Measurements from ENCODE around the gene ATP6V0D1. TPM values are rescaled to one million over a fixed set of nuclear protein-coding genes. Genes with fewer than 3 reads are reported as not detected.

The ATP6V0D1 gene
- total RNA-seq, 1 donor: 158 TPM

DNA sequence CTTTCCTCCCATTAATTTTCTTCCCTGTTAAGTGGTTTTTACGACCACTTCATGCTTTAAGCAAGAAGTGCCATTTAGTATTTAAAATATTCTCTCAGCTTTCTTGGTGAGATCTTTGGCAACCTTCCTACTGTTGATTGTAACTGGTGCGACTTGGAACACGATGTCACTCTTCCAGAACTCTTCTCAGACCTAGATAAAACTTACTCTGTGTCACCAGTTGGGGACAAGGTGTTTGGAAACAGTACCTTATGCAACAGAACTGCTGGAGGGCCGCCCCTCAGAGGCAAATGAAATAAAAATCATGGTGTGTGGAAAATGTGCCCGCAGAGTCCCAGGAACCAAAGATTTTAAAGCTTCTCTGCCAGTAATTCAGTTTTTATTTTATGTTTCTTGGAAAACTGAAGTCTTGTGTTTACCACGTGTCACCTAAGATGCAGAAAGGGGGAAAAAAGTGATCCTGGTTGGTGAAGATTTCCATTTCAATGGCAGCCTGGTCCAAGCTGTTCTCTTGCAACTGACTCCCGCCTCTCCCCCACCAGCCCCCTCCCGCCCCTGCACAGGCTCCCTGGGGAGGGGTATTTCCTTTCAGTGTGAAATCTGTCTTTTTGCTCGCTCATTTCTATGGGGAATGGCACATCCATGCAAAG lies 57.2 kb downstream of the ATP6V0D1 start:
- Histone ChIP-seq H4K20me1 (ENCODE audit: insufficient read depth, low read length) (peaks cover 4% of the 10 kb centered on the region), H3K27ac (ENCODE audit: low read depth, low read length) (no peak overlapping the region), H3K27me3 (ENCODE audit: insufficient read depth, low read length) (peaks cover 17% of the 10 kb centered on the region), H3K4me1 (ENCODE audit: insufficient read depth, low read length) (peaks cover 6% of the 10 kb centered on the region), H3K4me3 (ENCODE audit: insufficient read depth, low read length) (no peak overlapping the region), H3K4me2 (ENCODE audit: insufficient read depth, low read length) (no peak overlapping the region), H3K36me3 (ENCODE audit: insufficient read depth, low read length) (no peaks in the 10 kb centered on the region), H3K9me3 (ENCODE audit: low read depth, low read length) (no peaks in the 10 kb centered on the region), H2AFZ (ENCODE audit: low read length) (no peak overlapping the region), H3K79me2 (ENCODE audit: insufficient read depth, low read length) (no peaks in the 10 kb centered on the region)
- TF ChIP-seq, protein P1, sequence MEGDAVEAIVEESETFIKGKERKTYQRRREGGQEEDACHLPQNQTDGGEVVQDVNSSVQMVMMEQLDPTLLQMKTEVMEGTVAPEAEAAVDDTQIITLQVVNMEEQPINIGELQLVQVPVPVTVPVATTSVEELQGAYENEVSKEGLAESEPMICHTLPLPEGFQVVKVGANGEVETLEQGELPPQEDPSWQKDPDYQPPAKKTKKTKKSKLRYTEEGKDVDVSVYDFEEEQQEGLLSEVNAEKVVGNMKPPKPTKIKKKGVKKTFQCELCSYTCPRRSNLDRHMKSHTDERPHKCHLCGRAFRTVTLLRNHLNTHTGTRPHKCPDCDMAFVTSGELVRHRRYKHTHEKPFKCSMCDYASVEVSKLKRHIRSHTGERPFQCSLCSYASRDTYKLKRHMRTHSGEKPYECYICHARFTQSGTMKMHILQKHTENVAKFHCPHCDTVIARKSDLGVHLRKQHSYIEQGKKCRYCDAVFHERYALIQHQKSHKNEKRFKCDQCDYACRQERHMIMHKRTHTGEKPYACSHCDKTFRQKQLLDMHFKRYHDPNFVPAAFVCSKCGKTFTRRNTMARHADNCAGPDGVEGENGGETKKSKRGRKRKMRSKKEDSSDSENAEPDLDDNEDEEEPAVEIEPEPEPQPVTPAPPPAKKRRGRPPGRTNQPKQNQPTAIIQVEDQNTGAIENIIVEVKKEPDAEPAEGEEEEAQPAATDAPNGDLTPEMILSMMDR (IDR thresholded peaks at IDR 0.05; ENCODE audit: extremely low read depth, low read depth, low read length): no peak
- peak; percentile 43 for DNase-seq (ENCODE audit: insufficient read length, low spot score, missing footprints)

- Histone ChIP-seq H2AFZ (ENCODE audit: low read length) (no peak overlapping the region), H4K20me1 (ENCODE audit: insufficient read depth, low read length) (no peaks in the 10 kb centered on the region), H3K4me3 (ENCODE audit: insufficient read depth, low read length) (no peak overlapping the region), H3K27ac (ENCODE audit: low read depth, low read length) (no peak overlapping the region), H3K9me3 (ENCODE audit: low read depth, low read length) (no peaks in the 10 kb centered on the region), H3K4me2 (ENCODE audit: insufficient read depth, low read length) (no peak overlapping the region), H3K4me1 (ENCODE audit: insufficient read depth, low read length) (peaks cover 6% of the 10 kb centered on the region), H3K79me2 (ENCODE audit: insufficient read depth, low read length) (no peaks in the 10 kb centered on the region), H3K27me3 (ENCODE audit: insufficient read depth, low read length) (peaks cover 10% of the 10 kb centered on the region), H3K36me3 (ENCODE audit: insufficient read depth, low read length) (no peaks in the 10 kb centered on the region)
- TF ChIP-seq, protein P1 (IDR thresholded peaks at IDR 0.05; ENCODE audit: extremely low read depth, low read depth, low read length): no peak
- no peak for DNase-seq (ENCODE audit: insufficient read length, low spot score, missing footprints)
These were observed 57.9 kb downstream of the ATP6V0D1 start for GRCh38 chr16:67423015-67423414.

GRCh38 chr16:67421030-67421429 lies 59.9 kb downstream of the ATP6V0D1 start:
- Histone ChIP-seq H2AFZ (ENCODE audit: low read length) (no peak overlapping the region), H3K4me2 (ENCODE audit: insufficient read depth, low read length) (no peak overlapping the region), H3K36me3 (ENCODE audit: insufficient read depth, low read length) (no peaks in the 10 kb centered on the region), H3K4me3 (ENCODE audit: insufficient read depth, low read length) (no peak overlapping the region), H3K4me1 (ENCODE audit: insufficient read depth, low read length) (peaks cover 9% of the 10 kb centered on the region), H3K9me3 (ENCODE audit: low read depth, low read length) (no peaks in the 10 kb centered on the region), H4K20me1 (ENCODE audit: insufficient read depth, low read length) (no peaks in the 10 kb centered on the region), H3K27ac (ENCODE audit: low read depth, low read length) (no peak overlapping the region), H3K79me2 (ENCODE audit: insufficient read depth, low read length) (no peaks in the 10 kb centered on the region), H3K27me3 (ENCODE audit: insufficient read depth, low read length) (peaks cover 9% of the 10 kb centered on the region)
- peak; percentile 37 for DNase-seq (ENCODE audit: insufficient read length, low spot score, missing footprints)
- TF ChIP-seq, protein P1 (IDR thresholded peaks at IDR 0.05; ENCODE audit: extremely low read depth, low read depth, low read length): no peak

DNA sequence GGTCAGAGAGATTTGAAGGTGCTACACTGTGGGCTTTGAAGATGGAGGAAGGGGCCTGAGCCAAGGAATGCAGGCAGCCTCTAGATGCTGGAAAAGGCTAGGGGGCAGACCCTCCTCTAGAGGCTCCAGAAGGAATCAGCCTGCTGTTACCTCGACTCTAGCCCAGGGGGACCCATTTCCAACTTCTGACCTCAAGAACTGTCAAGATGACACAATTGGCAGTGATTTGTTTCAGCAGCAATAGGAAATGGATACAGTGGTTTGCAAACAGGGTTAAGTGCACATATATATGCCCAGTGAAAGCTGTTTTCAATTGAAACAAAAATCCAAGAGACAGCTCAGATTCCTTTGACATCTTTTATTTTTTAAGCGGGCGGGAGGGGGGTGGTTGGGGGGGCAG lies 61.0 kb downstream of the ATP6V0D1 start:
- H3K27me3 ChIP-seq (ENCODE audit: insufficient read depth, low read length): peaks cover 4% of the 10 kb centered on the region
- H3K27ac ChIP-seq (ENCODE audit: low read depth, low read length): no peak overlapping the region
- TF ChIP-seq, protein P1 (IDR thresholded peaks at IDR 0.05; ENCODE audit: extremely low read depth, low read depth, low read length): no peak

More for the DNA sequence above, 61.0 kb downstream of the ATP6V0D1 start:
- Histone ChIP-seq H4K20me1 (ENCODE audit: insufficient read depth, low read length) (no peaks in the 10 kb centered on the region), H3K4me3 (ENCODE audit: insufficient read depth, low read length) (no peak overlapping the region), H3K4me1 (ENCODE audit: insufficient read depth, low read length) (peaks cover 7% of the 10 kb centered on the region), H2AFZ (ENCODE audit: low read length) (no peak overlapping the region), H3K79me2 (ENCODE audit: insufficient read depth, low read length) (peaks cover 3% of the 10 kb centered on the region), H3K36me3 (ENCODE audit: insufficient read depth, low read length) (no peaks in the 10 kb centered on the region), H3K4me2 (ENCODE audit: insufficient read depth, low read length) (no peak overlapping the region), H3K9me3 (ENCODE audit: low read depth, low read length) (no peaks in the 10 kb centered on the region)
- DNase-seq (ENCODE audit: insufficient read length, low spot score, missing footprints): peak; percentile 41

Data from osteoblast (primary cell).